DMS 273 (cell line): ENCODE results near the gene PPIE.

Experiments used
- DNase-seq: peaks from one replicate; lab custom pipeline; 2025; ENCODE audit not compliant: unreplicated experiment; lab: John Stamatoyannopoulos, UW

PPIE gene

GRCh38 chr1:39720094-39720999, 18.3 kb upstream of the PPIE start:
- peak; percentile 100 for DNase-seq

GRCh38 chr1:39721664-39722063, 17.0 kb upstream of the PPIE start:
- DNase-seq, result no peak

- no peak for DNase-seq
Measured at GRCh38 chr1:39722495-39722894, 16.2 kb upstream of the PPIE start.

- no peak for DNase-seq
Measured at GRCh38 chr1:39726600-39726999, 12.1 kb upstream of the PPIE start.

GRCh38 chr1:39727221-39727931, 11.3 kb upstream of the PPIE start:
- no peak for DNase-seq

- DNase-seq, result no peak
Measured at GRCh38 chr1:39727932-39728317, 10.8 kb upstream of the PPIE start.

GRCh38 chr1:39729030-39729429, 9.7 kb upstream of the PPIE start:
- DNase-seq, result no peak

GRCh38 chr1:39729842-39730241, 8.8 kb upstream of the PPIE start:
- no peak for DNase-seq

GRCh38 chr1:39732730-39733129, 6.0 kb upstream of the PPIE start:
- DNase-seq, result no peak

GRCh38 chr1:39733161-39733560, 5.5 kb upstream of the PPIE start:
- no peak for DNase-seq

GRCh38 chr1:39735731-39736130, 3.0 kb upstream of the PPIE start:
- DNase-seq, result no peak

GRCh38 chr1:39737546-39738169, 1.0 kb upstream of the PPIE start:
- DNase-seq, result no peak

- DNase-seq, result no peak
Measured at GRCh38 chr1:39745016-39745670, 6.5 kb downstream of the PPIE start.

- DNase-seq, result no peak
Measured at GRCh38 chr1:39751595-39751994, 12.9 kb downstream of the PPIE start.

- DNase-seq, result no peak
Measured at GRCh38 chr1:39752703-39753102, 14.0 kb downstream of the PPIE start.

GRCh38 chr1:39753132-39754025, 14.7 kb downstream of the PPIE start:
- DNase-seq, result peak; percentile 94

GRCh38 chr1:39754026-39754570, 15.4 kb downstream of the PPIE start:
- peak; percentile 97 for DNase-seq

GRCh38 chr1:39754906-39755504, 16.3 kb downstream of the PPIE start:
- DNase-seq, result peak; percentile 100

- DNase-seq, result peak; percentile 92
Measured at GRCh38 chr1:39755965-39756659, 17.4 kb downstream of the PPIE start.
